HepG2 (cell line): ENCODE results near the gene SPIB. TPM values are rescaled to one million over a fixed set of nuclear protein-coding genes. Genes with fewer than 3 reads are reported as not detected.

ENCODE experiments used
- CBX1 ChIP-seq: IDR thresholded peaks from one replicate; pipeline ENCODE4 v1.6.1; 2016; ENCODE audit warnings: antibody characterized with exemption, low read depth
- ELF4 ChIP-seq: sonication (generic); formaldehyde crosslinking; IDR thresholded peaks from 2 replicates; pipeline ENCODE4 v1.5.0; 2020; ENCODE audit warnings: missing genetic modification reagents, mild to moderate bottlenecking, moderate library complexity, borderline replicate concordance
- FOXO1 ChIP-seq: sonication (generic); formaldehyde crosslinking; IDR thresholded peaks from 2 replicates; pipeline ENCODE4 v1.4.0; 2020; ENCODE audit warnings: missing genetic modification reagents
- HDAC1 ChIP-seq: sonication (generic); formaldehyde crosslinking; IDR thresholded peaks from 2 replicates; pipeline ENCODE4 v1.5.1; 2020; ENCODE audit warnings: mild to moderate bottlenecking, missing genetic modification reagents
- IKZF5 ChIP-seq: IDR thresholded peaks from 2 replicates; pipeline ENCODE4 v1.6.1; 2018; ENCODE audit warnings: missing genetic modification reagents, mild to moderate bottlenecking, missing compliant biosample characterization
- KDM6A ChIP-seq: IDR thresholded peaks from 2 replicates; pipeline ENCODE4 v1.6.1; 2016; ENCODE audit warnings: low read depth
- NFE2L2 ChIP-seq: fragments of 150-350 bp; IDR thresholded peaks from 2 replicates; pipeline ENCODE4 v1.6.1; 2014; ENCODE audit warnings: low read length
- PLSCR1 ChIP-seq: sonication (generic); formaldehyde crosslinking; IDR thresholded peaks from 2 replicates; pipeline ENCODE4 v1.5.0; 2020; ENCODE audit warnings: missing genetic modification reagents, mild to moderate bottlenecking, borderline replicate concordance
- POLR2AphosphoS2 ChIP-seq: IDR thresholded peaks from 2 replicates; pipeline ENCODE4 v1.6.1; 2011; ENCODE audit warnings: low read depth, low read length, improper control_type of control experiment
- RFXANK ChIP-seq: IDR thresholded peaks from 2 replicates; pipeline ENCODE4 v1.6.1; 2016
- SKI ChIP-seq: fragments of 450-650 bp; IDR thresholded peaks from one replicate; pipeline ENCODE4 v1.6.1; 2018; ENCODE audit warnings: mild to moderate bottlenecking; ENCODE audit not compliant: partially characterized antibody
- SMAD3 ChIP-seq: sonication (generic); formaldehyde crosslinking; IDR thresholded peaks from 2 replicates; pipeline ENCODE4 v1.4.0; 2020; ENCODE audit warnings: missing genetic modification reagents
- SNAPC5 ChIP-seq: sonication (generic); formaldehyde crosslinking; IDR thresholded peaks from 2 replicates; pipeline ENCODE4 v1.8.1; 2023; ENCODE audit warnings: mild to moderate bottlenecking, missing genetic modification reagents, borderline replicate concordance
- SRY ChIP-seq: sonication (generic); formaldehyde crosslinking; IDR thresholded peaks from 2 replicates; pipeline ENCODE4 v1.8.0; 2022; ENCODE audit warnings: mild to moderate bottlenecking, missing genetic modification reagents
- STAT5B ChIP-seq: sonication (generic); formaldehyde crosslinking; IDR thresholded peaks from 2 replicates; pipeline ENCODE4 v1.4.0; 2020; ENCODE audit warnings: missing genetic modification reagents
- TCF7 ChIP-seq: sonication (generic); IDR thresholded peaks from 2 replicates; pipeline ENCODE4 v1.6.1; 2016; ENCODE audit warnings: antibody characterized with exemption, low read depth
- ZBTB14 ChIP-seq: sonication (generic); formaldehyde crosslinking; IDR thresholded peaks from 2 replicates; pipeline ENCODE4 v1.4.0; 2020; ENCODE audit warnings: missing genetic modification reagents
- ZFX ChIP-seq: sonication (generic); formaldehyde crosslinking; IDR thresholded peaks from 2 replicates; pipeline ENCODE4 v1.4.0; 2020; ENCODE audit warnings: mild to moderate bottlenecking, low read depth, missing genetic modification reagents, moderate library complexity
- ZNF18 ChIP-seq: sonication (generic); formaldehyde crosslinking; IDR thresholded peaks from 2 replicates; pipeline ENCODE4 v1.8.0; 2022; ENCODE audit warnings: mild to moderate bottlenecking, missing genetic modification reagents; ENCODE audit not compliant: insufficient replicate concordance
- ZNF44 ChIP-seq: sonication (generic); formaldehyde crosslinking; IDR thresholded peaks from 2 replicates; pipeline ENCODE4 v1.5.1; 2020; ENCODE audit warnings: mild to moderate bottlenecking, missing genetic modification reagents
- ZNF549 ChIP-seq: sonication (generic); formaldehyde crosslinking; IDR thresholded peaks from 2 replicates; pipeline ENCODE4 v1.5.0; 2020; ENCODE audit warnings: missing genetic modification reagents
- ZNF564 ChIP-seq: sonication (generic); formaldehyde crosslinking; IDR thresholded peaks from 2 replicates; pipeline ENCODE4 v1.8.1; 2023; ENCODE audit warnings: mild to moderate bottlenecking, missing genetic modification reagents
- ZSCAN21 ChIP-seq: sonication (generic); formaldehyde crosslinking; IDR thresholded peaks from 2 replicates; pipeline ENCODE4 v1.8.0; 2022; ENCODE audit warnings: mild to moderate bottlenecking, missing genetic modification reagents, moderate library complexity, borderline replicate concordance
- polyA plus RNA-seq, 8 experiments: library from polyadenylated mRNA; depleted of rRNA in 3 of 8; stranded (reverse) in 7 of 8; unstranded in 1 of 8; fragments of >200 nt; fragmentation: Illumina TruSeq in 4 of 8; extraction: Trizol in 4 of 8; gene quantifications; 2 replicates each; pipeline versions ENCODE4 v1.2.1 to v1.2.3, GENCODE V29; 2011 to 2016; ENCODE audit warnings: low read depth in 4 of 8, missing spikeins in 1 of 8, mixed read lengths in 1 of 8; ENCODE audit not compliant: insufficient read depth in 1 of 8
- total RNA-seq, 5 experiments: library from RNA; depleted of rRNA; stranded (reverse); fragments of >200 nt; fragmentation: Illumina TruSeq; extraction: Trizol; gene quantifications; 2 replicates each; pipeline ENCODE4 v1.2.3, GENCODE V29; 2016; ENCODE audit warnings: low read depth in 1 of 5

Gene SPIB
- total and polyA plus RNA-seq, 2 of the 13 experiments (the other 11 are each of a cell fraction or from before 2014, with no cell fraction given): 0.04 TPM; not detected in 1

- TF ChIP-seq ZBTB14 (CRISPR knock-in tag) (peak; percentile 19; the same call in 1 of the 2 replicates), PLSCR1 (no peak), ZNF564 (CRISPR knock-in tag) (0 out of 2 replicates have a peak, but pooled peaks have one; percentile 39), ZNF44 (CRISPR knock-in tag) (no peak), ZFX (CRISPR knock-in tag) (peak; percentile 35; the same call in 1 of the 2 replicates), ZSCAN21 (CRISPR knock-in tag) (peak; percentile 17; the same call in 1 of the 2 replicates), CBX1 (peak; percentile 87), SNAPC5 (CRISPR knock-in tag) (no peak), ZNF18 (CRISPR knock-in tag) (no peak), SRY (CRISPR knock-in tag) (peak; percentile 78; the same call in 1 of the 2 replicates), RFXANK (CRISPR knock-in tag) (peak; percentile 81; the same call in 1 of the 2 replicates), HDAC1 (CRISPR knock-in tag) (peak; percentile 76), IKZF5 (CRISPR knock-in tag) (peak; percentile 88; the same call in 1 of the 2 replicates), ELF4 (peak; percentile 90), POLR2AphosphoS2 (no peak), STAT5B (CRISPR knock-in tag) (no peak), NFE2L2 (no peak), ZNF549 (no peak), SMAD3 (peak; percentile 94), TCF7 (no peak), SKI (no peak), KDM6A (CRISPR knock-in tag) (no peak), FOXO1 (CRISPR knock-in tag) (no peak)
Observed at GRCh38 chr19:50376166-50377050, 42.3 kb upstream of the SPIB start, which contains the start of gene NR1H2 (continued).
